HepG2 (cell line): ENCODE measurements around the gene TPBGL. TPM values are rescaled to one million over a fixed set of nuclear protein-coding genes. Genes with fewer than 3 reads are reported as not detected.

Source experiments
- AHR ChIP-seq: IDR thresholded peaks from 2 replicates; pipeline ENCODE4 v1.6.1; 2018; ENCODE audit warnings: missing genetic modification reagents, missing compliant biosample characterization
- FIP1L1 ChIP-seq: fragments of 200-400 bp; formaldehyde crosslinking; IDR thresholded peaks from 2 replicates; pipeline ENCODE4 v1.6.1; 2018; ENCODE audit warnings: low read depth, mild to moderate bottlenecking, low read length, moderate library complexity, borderline replicate concordance; ENCODE audit not compliant: insufficient read depth
- GATAD1 ChIP-seq: IDR thresholded peaks from 2 replicates; pipeline ENCODE4 v1.6.1; 2016; ENCODE audit warnings: missing genetic modification reagents, missing compliant biosample characterization
- GLI4 ChIP-seq: sonication (generic); formaldehyde crosslinking; IDR thresholded peaks from 2 replicates; pipeline ENCODE4 v1.5.1; 2020; ENCODE audit warnings: missing genetic modification reagents, mild to moderate bottlenecking, moderate library complexity, borderline replicate concordance
- HMGA1 ChIP-seq: sonication (generic); formaldehyde crosslinking; conservative IDR thresholded peaks from 2 replicates; pipeline ENCODE4 v1.4.0; 2020; ENCODE audit warnings: missing genetic modification reagents
- HNF4A ChIP-seq: sonication (generic); formaldehyde crosslinking; IDR thresholded peaks from 2 replicates; pipeline ENCODE4 v1.4.0; 2020; ENCODE audit warnings: missing genetic modification reagents
- RELA ChIP-seq: sonication (generic); formaldehyde crosslinking; IDR thresholded peaks from 2 replicates; pipeline ENCODE4 v1.4.0; 2020; ENCODE audit warnings: missing genetic modification reagents
- SIN3B ChIP-seq: fragments of 150-350 bp; IDR thresholded peaks from 2 replicates; pipeline ENCODE4 v1.6.1; 2014; ENCODE audit warnings: low read length
- SMAD1 ChIP-seq: sonication (generic); formaldehyde crosslinking; IDR thresholded peaks from 2 replicates; pipeline ENCODE4 v1.4.0; 2020; ENCODE audit warnings: missing genetic modification reagents, low read depth, mild to moderate bottlenecking, borderline replicate concordance
- SMARCE1 ChIP-seq: fragments of 450-650 bp; IDR thresholded peaks from 2 replicates; pipeline ENCODE4 v1.6.1; 2017; ENCODE audit warnings: borderline replicate concordance
- TOPORS ChIP-seq: sonication (generic); formaldehyde crosslinking; IDR thresholded peaks from 2 replicates; pipeline ENCODE4 v1.8.0; 2023; ENCODE audit warnings: mild to moderate bottlenecking, missing genetic modification reagents
- YEATS4 ChIP-seq: sonication (generic); formaldehyde crosslinking; IDR thresholded peaks from 2 replicates; pipeline ENCODE4 v1.4.0; 2020; ENCODE audit warnings: missing genetic modification reagents, borderline replicate concordance
- ZMYM3 ChIP-seq: sonication (generic); formaldehyde crosslinking; IDR thresholded peaks from 2 replicates; pipeline ENCODE4 v1.5.1; 2020; ENCODE audit warnings: mild to moderate bottlenecking, missing genetic modification reagents
- ZNF224 ChIP-seq: sonication (generic); formaldehyde crosslinking; IDR thresholded peaks from 2 replicates; pipeline ENCODE4 v1.5.0; 2020; ENCODE audit warnings: mild to moderate bottlenecking, missing genetic modification reagents
- ZNF282 ChIP-seq: fragments of 450-650 bp; IDR thresholded peaks from 2 replicates; pipeline ENCODE4 v1.6.1; 2018; ENCODE audit not compliant: partially characterized antibody
- ZNF441 ChIP-seq: sonication (generic); formaldehyde crosslinking; IDR thresholded peaks from 2 replicates; pipeline ENCODE4 v1.7.0; 2021; ENCODE audit warnings: missing genetic modification reagents, borderline replicate concordance
- ZNF644 ChIP-seq: IDR thresholded peaks from 2 replicates; pipeline ENCODE4 v1.6.1; 2016; ENCODE audit warnings: low read depth
- ZNF652 ChIP-seq: IDR thresholded peaks from 2 replicates; pipeline ENCODE4 v1.6.1; 2016; ENCODE audit warnings: low read depth, borderline replicate concordance
- ZNF75D ChIP-seq: sonication (generic); formaldehyde crosslinking; IDR thresholded peaks from 2 replicates; pipeline ENCODE4 v1.8.1; 2023; ENCODE audit warnings: missing genetic modification reagents, mild to moderate bottlenecking, borderline replicate concordance
- ZNF775 ChIP-seq: sonication (generic); formaldehyde crosslinking; IDR thresholded peaks from 2 replicates; pipeline ENCODE4 v1.4.0; 2020; ENCODE audit warnings: missing genetic modification reagents, mild to moderate bottlenecking, moderate library complexity, borderline replicate concordance
- ZSCAN20 ChIP-seq: sonication (generic); formaldehyde crosslinking; IDR thresholded peaks from 2 replicates; pipeline ENCODE4 v1.4.0; 2020; ENCODE audit warnings: missing genetic modification reagents, mild to moderate bottlenecking, borderline replicate concordance
- ZSCAN25 ChIP-seq: sonication (generic); formaldehyde crosslinking; IDR thresholded peaks from 2 replicates; pipeline ENCODE4 v1.8.0; 2022; ENCODE audit warnings: mild to moderate bottlenecking, missing genetic modification reagents
- polyA plus RNA-seq, 8 experiments: library from polyadenylated mRNA; depleted of rRNA in 3 of 8; stranded (reverse) in 7 of 8; unstranded in 1 of 8; fragments of >200 nt; fragmentation: Illumina TruSeq in 4 of 8; extraction: Trizol in 4 of 8; gene quantifications; 2 replicates each; pipeline versions ENCODE4 v1.2.1 to v1.2.3, GENCODE V29; 2011 to 2016; ENCODE audit warnings: low read depth in 4 of 8, missing spikeins in 1 of 8, mixed read lengths in 1 of 8; ENCODE audit not compliant: insufficient read depth in 1 of 8
- total RNA-seq, 5 experiments: library from RNA; depleted of rRNA; stranded (reverse); fragments of >200 nt; fragmentation: Illumina TruSeq; extraction: Trizol; gene quantifications; 2 replicates each; pipeline ENCODE4 v1.2.3, GENCODE V29; 2016; ENCODE audit warnings: low read depth in 1 of 5
- TF ChIP-seq, protein P1 (sequence below): sonication (generic); formaldehyde crosslinking; IDR thresholded peaks from 2 replicates; pipeline ENCODE4 v1.8.0; 2022; ENCODE audit warnings: missing genetic modification reagents, low read depth, mild to moderate bottlenecking, borderline replicate concordance
- TF ChIP-seq, protein P2 (sequence below): sonication (generic); formaldehyde crosslinking; IDR thresholded peaks from 2 replicates; pipeline ENCODE4 v1.5.0; 2020; ENCODE audit warnings: mild to moderate bottlenecking, missing genetic modification reagents
- TF ChIP-seq, protein P3 (sequence below), 2 experiments: fragments of 450-650 bp in 1 of 2; sonication (generic) in 1 of 2; formaldehyde crosslinking; IDR thresholded peaks; 2 replicates each; pipeline versions ENCODE4 v1.5.0 to v1.8.0; 2020 to 2022; ENCODE audit warnings: mild to moderate bottlenecking in 1 of 2, missing genetic modification reagents in 1 of 2
- TF ChIP-seq, protein P4 (sequence below): sonication (generic); formaldehyde crosslinking; IDR thresholded peaks from 2 replicates; pipeline ENCODE4 v1.8.0; 2022; ENCODE audit warnings: mild to moderate bottlenecking, missing genetic modification reagents, borderline replicate concordance

TPBGL gene
- total and polyA plus RNA-seq, 2 of the 13 experiments (the other 11 are each of a cell fraction or from before 2014, with no cell fraction given): not detected

DNA sequence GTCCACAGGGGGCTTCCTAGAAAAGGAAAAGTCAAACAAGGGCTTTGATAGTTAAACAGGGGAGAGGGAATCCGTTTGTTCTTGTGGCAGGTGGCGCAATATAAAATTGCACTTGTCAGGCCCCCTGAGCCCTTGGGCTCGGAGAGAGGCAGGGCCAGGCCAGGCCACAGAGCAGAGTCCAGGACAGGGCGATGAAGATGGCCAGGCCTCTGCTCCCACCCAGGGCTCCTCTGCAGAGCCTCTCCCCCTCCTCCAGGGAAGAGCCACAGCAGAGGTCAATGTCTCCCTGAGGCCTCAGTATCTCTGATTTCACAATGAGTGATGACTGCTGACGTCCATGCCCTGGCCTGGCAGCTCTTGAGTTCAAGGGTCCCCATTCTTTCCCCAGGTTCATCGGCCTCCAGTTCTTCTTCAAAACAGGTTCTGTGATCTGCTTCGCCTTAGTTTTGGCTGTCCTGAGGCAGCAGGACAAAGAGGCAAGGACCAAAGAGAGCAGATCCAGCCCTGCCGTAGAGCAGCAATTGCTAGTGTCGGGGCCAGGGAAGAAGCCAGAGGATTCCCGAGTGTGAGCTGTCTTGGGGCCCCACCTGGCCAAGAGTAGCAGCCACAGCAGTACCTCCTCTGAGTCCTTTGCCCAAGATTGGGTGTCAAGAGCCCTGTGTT, 36.4 kb upstream of the TPBGL start (continued):
- no peak; the same call in 1 of the 2 replicates for TF ChIP-seq ZNF224 (CRISPR knock-in tag)
- TF ChIP-seq HNF4A (CRISPR knock-in tag): peak; percentile 96
- TF ChIP-seq GLI4 (CRISPR knock-in tag): no peak
- no peak for TF ChIP-seq FIP1L1
- TF ChIP-seq, protein P1, sequence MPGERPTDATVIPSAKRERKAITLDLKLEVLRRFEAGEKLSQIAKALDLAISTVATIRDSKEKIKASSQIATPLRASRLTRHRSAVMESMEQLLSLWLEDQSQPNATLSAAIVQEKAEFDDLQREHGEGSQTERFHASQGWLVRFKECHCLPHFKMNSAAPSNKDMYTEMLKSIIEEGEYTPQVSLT (CRISPR knock-in tag): no peak
- TF ChIP-seq ZSCAN20 (CRISPR knock-in tag): no peak
- no peak for TF ChIP-seq RELA (CRISPR knock-in tag)
- TF ChIP-seq ZNF282: no peak
- no peak for TF ChIP-seq SMARCE1
- TF ChIP-seq GATAD1 (CRISPR knock-in tag): no peak
- no peak for TF ChIP-seq SMAD1 (CRISPR knock-in tag)
- no peak for TF ChIP-seq ZNF441 (CRISPR knock-in tag)
- TF ChIP-seq AHR (CRISPR knock-in tag): no peak
- TF ChIP-seq, protein P2, sequence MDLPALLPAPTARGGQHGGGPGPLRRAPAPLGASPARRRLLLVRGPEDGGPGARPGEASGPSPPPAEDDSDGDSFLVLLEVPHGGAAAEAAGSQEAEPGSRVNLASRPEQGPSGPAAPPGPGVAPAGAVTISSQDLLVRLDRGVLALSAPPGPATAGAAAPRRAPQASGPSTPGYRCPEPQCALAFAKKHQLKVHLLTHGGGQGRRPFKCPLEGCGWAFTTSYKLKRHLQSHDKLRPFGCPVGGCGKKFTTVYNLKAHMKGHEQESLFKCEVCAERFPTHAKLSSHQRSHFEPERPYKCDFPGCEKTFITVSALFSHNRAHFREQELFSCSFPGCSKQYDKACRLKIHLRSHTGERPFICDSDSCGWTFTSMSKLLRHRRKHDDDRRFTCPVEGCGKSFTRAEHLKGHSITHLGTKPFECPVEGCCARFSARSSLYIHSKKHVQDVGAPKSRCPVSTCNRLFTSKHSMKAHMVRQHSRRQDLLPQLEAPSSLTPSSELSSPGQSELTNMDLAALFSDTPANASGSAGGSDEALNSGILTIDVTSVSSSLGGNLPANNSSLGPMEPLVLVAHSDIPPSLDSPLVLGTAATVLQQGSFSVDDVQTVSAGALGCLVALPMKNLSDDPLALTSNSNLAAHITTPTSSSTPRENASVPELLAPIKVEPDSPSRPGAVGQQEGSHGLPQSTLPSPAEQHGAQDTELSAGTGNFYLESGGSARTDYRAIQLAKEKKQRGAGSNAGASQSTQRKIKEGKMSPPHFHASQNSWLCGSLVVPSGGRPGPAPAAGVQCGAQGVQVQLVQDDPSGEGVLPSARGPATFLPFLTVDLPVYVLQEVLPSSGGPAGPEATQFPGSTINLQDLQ (CRISPR knock-in tag): no peak
- TF ChIP-seq, protein P3, sequence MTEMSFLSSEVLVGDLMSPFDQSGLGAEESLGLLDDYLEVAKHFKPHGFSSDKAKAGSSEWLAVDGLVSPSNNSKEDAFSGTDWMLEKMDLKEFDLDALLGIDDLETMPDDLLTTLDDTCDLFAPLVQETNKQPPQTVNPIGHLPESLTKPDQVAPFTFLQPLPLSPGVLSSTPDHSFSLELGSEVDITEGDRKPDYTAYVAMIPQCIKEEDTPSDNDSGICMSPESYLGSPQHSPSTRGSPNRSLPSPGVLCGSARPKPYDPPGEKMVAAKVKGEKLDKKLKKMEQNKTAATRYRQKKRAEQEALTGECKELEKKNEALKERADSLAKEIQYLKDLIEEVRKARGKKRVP (CRISPR knock-in tag; IDR thresholded peaks at IDR 0.05): no peak
- no peak for TF ChIP-seq ZNF775
- TF ChIP-seq TOPORS (CRISPR knock-in tag): no peak; the same call in 1 of the 2 replicates
- no peak for TF ChIP-seq ZNF75D (CRISPR knock-in tag)
- no peak for TF ChIP-seq ZNF652 (CRISPR knock-in tag)
- TF ChIP-seq, protein P4, sequence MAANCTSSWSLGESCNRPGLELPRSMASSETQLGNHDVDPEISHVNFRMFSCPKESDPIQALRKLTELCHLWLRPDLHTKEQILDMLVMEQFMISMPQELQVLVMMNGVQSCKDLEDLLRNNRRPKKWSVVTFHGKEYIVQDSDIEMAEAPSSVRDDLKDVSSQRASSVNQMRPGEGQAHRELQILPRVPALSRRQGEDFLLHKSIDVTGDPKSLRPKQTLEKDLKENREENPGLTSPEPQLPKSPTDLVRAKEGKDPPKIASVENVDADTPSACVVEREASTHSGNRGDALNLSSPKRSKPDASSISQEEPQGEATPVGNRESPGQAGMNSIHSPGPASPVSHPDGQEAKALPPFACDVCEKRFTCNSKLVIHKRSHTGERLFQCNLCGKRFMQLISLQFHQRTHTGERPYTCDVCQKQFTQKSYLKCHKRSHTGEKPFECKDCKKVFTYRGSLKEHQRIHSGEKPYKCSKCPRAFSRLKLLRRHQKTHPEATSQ (CRISPR knock-in tag): 0 out of 2 replicates have a peak, but pooled peaks have one; percentile 65
- TF ChIP-seq SIN3B: no peak
- TF ChIP-seq ZSCAN25 (CRISPR knock-in tag): peak; percentile 38; the same call in 1 of the 2 replicates
- TF ChIP-seq ZNF644: no peak
- no peak; the same call in none of the 2 replicates for TF ChIP-seq ZMYM3 (CRISPR knock-in tag)
- TF ChIP-seq HMGA1 (CRISPR knock-in tag): no peak
- no peak; the same call in 1 of the 2 replicates for TF ChIP-seq YEATS4
